GM12878 (cell line): ENCODE measurements around the gene NR3C1. TPM values are rescaled to one million over a fixed set of nuclear protein-coding genes. Genes with fewer than 3 reads are reported as not detected.
A peak's percentile ranks its signal among the peaks of the same experiment; 100 is the strongest.

Source experiments
- CHD2 ChIP-seq: IDR thresholded peaks from 2 replicates; pipeline ENCODE4 v1.6.1; 2011; ENCODE audit warnings: low read depth, low read length, improper control_type of control experiment, borderline replicate concordance
- EED ChIP-seq: sonication (generic); IDR thresholded peaks from 2 replicates; pipeline ENCODE4 v1.6.1; 2016; ENCODE audit warnings: antibody characterized with exemption, low read depth
- ESRRA ChIP-seq: IDR thresholded peaks from 2 replicates; pipeline ENCODE4 v1.6.1; 2012; ENCODE audit warnings: mild to moderate bottlenecking, low read length, improper control_type of control experiment
- FOXM1 ChIP-seq: IDR thresholded peaks from 2 replicates; pipeline ENCODE4 v1.6.1; 2012; ENCODE audit warnings: low read depth, mild to moderate bottlenecking, inconsistent platforms, low read length, moderate library complexity
- POLR2AphosphoS5 ChIP-seq: IDR thresholded peaks from 2 replicates; pipeline ENCODE4 v1.6.1; 2011; ENCODE audit warnings: mild to moderate bottlenecking, low read length, inconsistent platforms
- RCOR1 ChIP-seq: conservative IDR thresholded peaks from 2 replicates; pipeline ENCODE4 v1.6.1; 2012; ENCODE audit warnings: low read depth, low read length, improper control_type of control experiment
- RELA ChIP-seq: fragments of 450-650 bp; IDR thresholded peaks from 2 replicates; pipeline ENCODE4 v1.8.0; 2014; ENCODE audit warnings: borderline replicate concordance; ENCODE audit not compliant: partially characterized antibody
- RUNX3 ChIP-seq: IDR thresholded peaks from 2 replicates; pipeline ENCODE4 v1.6.1; 2012; ENCODE audit warnings: low read length, inconsistent platforms
- STAT1 ChIP-seq: fragments of 450-650 bp; conservative IDR thresholded peaks from 2 replicates; pipeline ENCODE4 v1.6.1; 2014; ENCODE audit warnings: antibody characterized with exemption, mild to moderate bottlenecking
- STAT3 ChIP-seq: IDR thresholded peaks from 2 replicates; pipeline ENCODE4 v1.6.1; 2011; ENCODE audit warnings: low read depth, low read length, improper control_type of control experiment
- polyA plus RNA-seq, 11 experiments: library from polyadenylated mRNA; depleted of rRNA in 4 of 11; unstranded in 6 of 11; stranded (reverse) in 5 of 11; fragments of >200 nt; fragmentation: Nextera tagmentation in 4 of 11; fragmentation: Illumina TruSeq in 1 of 11; extraction: Ambion mirVana in 4 of 11; extraction: Trizol in 1 of 11; gene quantifications; 1 replicate in 1 of 11; 2 replicates in 10 of 11; pipeline versions ENCODE4 v1.2.1 to v1.2.3, GENCODE V29; 2011 to 2016; ENCODE audit warnings: inconsistent platforms in 2 of 11, missing spikeins in 2 of 11, low read depth in 1 of 11
- total RNA-seq, 4 experiments: library from RNA; depleted of rRNA in 3 of 4; stranded (reverse); fragments of >200 nt in 3 of 4; fragmentation: Illumina TruSeq in 1 of 4; extraction: Trizol in 1 of 4; gene quantifications; 2 replicates each; pipeline versions ENCODE4 v1.2.1 to v1.2.3, GENCODE V29; 2013 to 2021
- TF ChIP-seq, protein P1 (sequence below): IDR thresholded peaks from 2 replicates; pipeline ENCODE4 v1.6.1; 2011; ENCODE audit warnings: low read depth, mild to moderate bottlenecking, low read length, moderate library complexity, borderline replicate concordance; ENCODE audit errors: extremely low read depth
- TF ChIP-seq, protein P2 (sequence below): IDR thresholded peaks from 2 replicates; pipeline ENCODE4 v1.6.1; 2011; ENCODE audit warnings: borderline replicate concordance, low read depth, mild to moderate bottlenecking, moderate library complexity, low read length; ENCODE audit not compliant: insufficient read depth, poor library complexity, severe bottlenecking
- TF ChIP-seq, protein P3 (sequence below): fragments of 450-650 bp; IDR thresholded peaks from 2 replicates; pipeline ENCODE4 v1.6.1; 2017; ENCODE audit warnings: mild to moderate bottlenecking
- TF ChIP-seq, protein P4 (sequence below): fragments of 450-650 bp; formaldehyde crosslinking; IDR thresholded peaks from 2 replicates; pipeline ENCODE4 v1.4.0; 2020; ENCODE audit warnings: mild to moderate bottlenecking, moderate library complexity
- TF ChIP-seq, protein P5 (sequence below): IDR thresholded peaks from 2 replicates; pipeline ENCODE4 v1.6.1; 2012; ENCODE audit warnings: low read length, inconsistent platforms

The NR3C1 gene
- total and polyA plus RNA-seq, 10 of the 15 experiments (the other 5 are each of a cell fraction or from before 2014, with no cell fraction given) = 49.7 to 141 (median 109) TPM

DNA sequence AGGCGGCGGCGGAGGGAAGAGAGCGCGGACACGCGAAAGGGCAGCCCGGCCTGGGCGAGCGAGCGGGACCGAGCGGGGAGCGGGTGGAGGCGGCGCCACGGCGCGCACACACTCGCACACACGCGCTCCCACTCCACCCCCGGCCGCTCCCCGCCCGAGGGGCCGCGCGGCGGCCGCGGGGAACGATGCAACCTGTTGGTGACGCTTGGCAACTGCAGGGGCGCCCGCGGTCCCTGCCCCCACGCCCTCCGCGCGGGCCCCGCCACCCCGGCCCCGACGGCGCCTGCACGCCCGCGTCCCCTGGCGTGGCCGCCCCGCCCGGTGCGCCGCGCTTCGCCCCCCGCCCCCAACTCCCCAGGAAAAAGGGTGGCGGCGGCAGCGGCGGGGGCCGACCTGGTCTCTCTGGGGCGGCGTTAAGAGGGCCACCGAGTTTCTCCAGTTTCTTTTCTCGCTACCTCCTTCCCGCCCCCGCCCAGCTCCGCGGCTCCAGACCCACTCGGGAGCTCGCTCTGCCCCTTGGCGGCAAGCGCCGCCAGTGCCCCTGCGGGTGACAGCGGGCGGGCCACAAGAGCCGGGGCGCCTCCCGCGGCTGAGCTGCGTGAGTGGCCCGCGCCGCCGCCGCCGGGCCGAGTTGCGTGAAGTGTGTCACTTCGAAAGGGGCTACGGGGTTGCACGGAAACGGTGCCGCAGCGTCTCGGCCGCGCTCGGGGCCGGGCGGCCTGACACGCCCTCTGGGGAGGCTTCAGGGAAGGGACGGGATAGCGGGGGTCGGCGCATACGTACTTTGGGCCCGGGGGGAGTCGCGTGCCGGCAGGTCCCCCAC, at the start of gene NR3C1 (continued):
- TF ChIP-seq POLR2AphosphoS5 (peak; percentile 47; the same call in 1 of the 2 replicates), RUNX3 (peak; percentile 12; the same call in 1 of the 2 replicates), RCOR1 (0 out of 2 replicates have a peak, but pooled peaks have one; percentile 44), ESRRA (no peak), STAT1 (0 out of 2 replicates have a peak, but pooled peaks have one; percentile 62), RELA (no peak), FOXM1 (no peak), CHD2 (no peak; the same call in none of the 2 replicates), STAT3 (no peak), EED (no peak)
- TF ChIP-seq, protein P1, sequence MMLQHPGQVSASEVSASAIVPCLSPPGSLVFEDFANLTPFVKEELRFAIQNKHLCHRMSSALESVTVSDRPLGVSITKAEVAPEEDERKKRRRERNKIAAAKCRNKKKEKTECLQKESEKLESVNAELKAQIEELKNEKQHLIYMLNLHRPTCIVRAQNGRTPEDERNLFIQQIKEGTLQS = no peak
- TF ChIP-seq, protein P2, sequence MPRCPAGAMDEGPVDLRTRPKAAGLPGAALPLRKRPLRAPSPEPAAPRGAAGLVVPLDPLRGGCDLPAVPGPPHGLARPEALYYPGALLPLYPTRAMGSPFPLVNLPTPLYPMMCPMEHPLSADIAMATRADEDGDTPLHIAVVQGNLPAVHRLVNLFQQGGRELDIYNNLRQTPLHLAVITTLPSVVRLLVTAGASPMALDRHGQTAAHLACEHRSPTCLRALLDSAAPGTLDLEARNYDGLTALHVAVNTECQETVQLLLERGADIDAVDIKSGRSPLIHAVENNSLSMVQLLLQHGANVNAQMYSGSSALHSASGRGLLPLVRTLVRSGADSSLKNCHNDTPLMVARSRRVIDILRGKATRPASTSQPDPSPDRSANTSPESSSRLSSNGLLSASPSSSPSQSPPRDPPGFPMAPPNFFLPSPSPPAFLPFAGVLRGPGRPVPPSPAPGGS = peak; percentile 70
- TF ChIP-seq, protein P3, sequence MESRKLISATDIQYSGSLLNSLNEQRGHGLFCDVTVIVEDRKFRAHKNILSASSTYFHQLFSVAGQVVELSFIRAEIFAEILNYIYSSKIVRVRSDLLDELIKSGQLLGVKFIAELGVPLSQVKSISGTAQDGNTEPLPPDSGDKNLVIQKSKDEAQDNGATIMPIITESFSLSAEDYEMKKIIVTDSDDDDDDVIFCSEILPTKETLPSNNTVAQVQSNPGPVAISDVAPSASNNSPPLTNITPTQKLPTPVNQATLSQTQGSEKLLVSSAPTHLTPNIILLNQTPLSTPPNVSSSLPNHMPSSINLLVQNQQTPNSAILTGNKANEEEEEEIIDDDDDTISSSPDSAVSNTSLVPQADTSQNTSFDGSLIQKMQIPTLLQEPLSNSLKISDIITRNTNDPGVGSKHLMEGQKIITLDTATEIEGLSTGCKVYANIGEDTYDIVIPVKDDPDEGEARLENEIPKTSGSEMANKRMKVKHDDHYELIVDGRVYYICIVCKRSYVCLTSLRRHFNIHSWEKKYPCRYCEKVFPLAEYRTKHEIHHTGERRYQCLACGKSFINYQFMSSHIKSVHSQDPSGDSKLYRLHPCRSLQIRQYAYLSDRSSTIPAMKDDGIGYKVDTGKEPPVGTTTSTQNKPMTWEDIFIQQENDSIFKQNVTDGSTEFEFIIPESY = 0 out of 2 replicates have a peak, but pooled peaks have one; percentile 11
- TF ChIP-seq, protein P4, sequence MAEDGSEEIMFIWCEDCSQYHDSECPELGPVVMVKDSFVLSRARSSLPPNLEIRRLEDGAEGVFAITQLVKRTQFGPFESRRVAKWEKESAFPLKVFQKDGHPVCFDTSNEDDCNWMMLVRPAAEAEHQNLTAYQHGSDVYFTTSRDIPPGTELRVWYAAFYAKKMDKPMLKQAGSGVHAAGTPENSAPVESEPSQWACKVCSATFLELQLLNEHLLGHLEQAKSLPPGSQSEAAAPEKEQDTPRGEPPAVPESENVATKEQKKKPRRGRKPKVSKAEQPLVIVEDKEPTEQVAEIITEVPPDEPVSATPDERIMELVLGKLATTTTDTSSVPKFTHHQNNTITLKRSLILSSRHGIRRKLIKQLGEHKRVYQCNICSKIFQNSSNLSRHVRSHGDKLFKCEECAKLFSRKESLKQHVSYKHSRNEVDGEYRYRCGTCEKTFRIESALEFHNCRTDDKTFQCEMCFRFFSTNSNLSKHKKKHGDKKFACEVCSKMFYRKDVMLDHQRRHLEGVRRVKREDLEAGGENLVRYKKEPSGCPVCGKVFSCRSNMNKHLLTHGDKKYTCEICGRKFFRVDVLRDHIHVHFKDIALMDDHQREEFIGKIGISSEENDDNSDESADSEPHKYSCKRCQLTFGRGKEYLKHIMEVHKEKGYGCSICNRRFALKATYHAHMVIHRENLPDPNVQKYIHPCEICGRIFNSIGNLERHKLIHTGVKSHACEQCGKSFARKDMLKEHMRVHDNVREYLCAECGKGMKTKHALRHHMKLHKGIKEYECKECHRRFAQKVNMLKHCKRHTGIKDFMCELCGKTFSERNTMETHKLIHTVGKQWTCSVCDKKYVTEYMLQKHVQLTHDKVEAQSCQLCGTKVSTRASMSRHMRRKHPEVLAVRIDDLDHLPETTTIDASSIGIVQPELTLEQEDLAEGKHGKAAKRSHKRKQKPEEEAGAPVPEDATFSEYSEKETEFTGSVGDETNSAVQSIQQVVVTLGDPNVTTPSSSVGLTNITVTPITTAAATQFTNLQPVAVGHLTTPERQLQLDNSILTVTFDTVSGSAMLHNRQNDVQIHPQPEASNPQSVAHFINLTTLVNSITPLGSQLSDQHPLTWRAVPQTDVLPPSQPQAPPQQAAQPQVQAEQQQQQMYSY (CRISPR knock-in tag) = no peak
- TF ChIP-seq, protein P5, sequence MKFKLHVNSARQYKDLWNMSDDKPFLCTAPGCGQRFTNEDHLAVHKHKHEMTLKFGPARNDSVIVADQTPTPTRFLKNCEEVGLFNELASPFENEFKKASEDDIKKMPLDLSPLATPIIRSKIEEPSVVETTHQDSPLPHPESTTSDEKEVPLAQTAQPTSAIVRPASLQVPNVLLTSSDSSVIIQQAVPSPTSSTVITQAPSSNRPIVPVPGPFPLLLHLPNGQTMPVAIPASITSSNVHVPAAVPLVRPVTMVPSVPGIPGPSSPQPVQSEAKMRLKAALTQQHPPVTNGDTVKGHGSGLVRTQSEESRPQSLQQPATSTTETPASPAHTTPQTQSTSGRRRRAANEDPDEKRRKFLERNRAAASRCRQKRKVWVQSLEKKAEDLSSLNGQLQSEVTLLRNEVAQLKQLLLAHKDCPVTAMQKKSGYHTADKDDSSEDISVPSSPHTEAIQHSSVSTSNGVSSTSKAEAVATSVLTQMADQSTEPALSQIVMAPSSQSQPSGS = no peak
